HFF-Myc (cell line): ENCODE data around the gene BTBD19.
"Not testable (repeated sequence)": the region's sequence is repeated elsewhere in the genome, so short reads cannot be mapped to it uniquely, and the experiment has no call there.

Experiments
- DNase-seq: peaks from one replicate; pipeline ENCODE4 v3.0.0-alpha.2; 2011; ENCODE audit warnings: low read depth; ENCODE audit errors: extremely low read depth
- H3K4me3 ChIP-seq: replicated peaks from 2 replicates; pipeline ENCODE4 v1.5.1; 2011; ENCODE audit warnings: low read depth, mild to moderate bottlenecking, control low read depth, low read length
- CTCF ChIP-seq: IDR thresholded peaks from 2 replicates; pipeline ENCODE4 v1.5.1; 2012; ENCODE audit warnings: mild to moderate bottlenecking, low read depth, low read length, control low read depth; ENCODE audit errors: missing control alignments

The BTBD19 gene

GRCh38 chr1:44832056-44832705 is 23.9 kb downstream of the BTBD19 start:
- no peak for DNase-seq
- H3K4me3 ChIP-seq = no peak overlapping the region
- no peak for TF ChIP-seq CTCF

- DNase-seq = no peak
- TF ChIP-seq CTCF = no peak
- no peak overlapping the region for H3K4me3 ChIP-seq
Measured at GRCh38 chr1:44834328-44834727, 26.0 kb downstream of the BTBD19 start.

GRCh38 chr1:44835738-44836675 is 27.7 kb downstream of the BTBD19 start:
- DNase-seq = peak; percentile 61
- peak; percentile 91 for TF ChIP-seq CTCF
- no peak overlapping the region for H3K4me3 ChIP-seq

- not testable (repeated sequence) for DNase-seq, H3K4me3 ChIP-seq
Measured at GRCh38 chr1:44838294-44838693, 30.0 kb downstream of the BTBD19 start.

- TF ChIP-seq CTCF = no peak
- H3K4me3 ChIP-seq = no peak overlapping the region
- DNase-seq = no peak
Measured at GRCh38 chr1:44839576-44839975, 31.3 kb downstream of the BTBD19 start.

GRCh38 chr1:44842486-44842861 is 34.2 kb downstream of the BTBD19 start:
- H3K4me3 ChIP-seq = peak overlapping the region; percentile 48
- TF ChIP-seq CTCF = no peak
- no peak for DNase-seq
